HepG2 (cell line): ENCODE results near the gene SOCS1. TPM values are rescaled to one million over a fixed set of nuclear protein-coding genes. Genes with fewer than 3 reads are reported as not detected.

Experiments used
- ARNT2 ChIP-seq: sonication (generic); formaldehyde crosslinking; IDR thresholded peaks from 2 replicates; pipeline ENCODE4 v1.8.0; 2022; ENCODE audit warnings: mild to moderate bottlenecking, low read depth, missing genetic modification reagents, moderate library complexity
- CAMTA2 ChIP-seq: sonication (generic); formaldehyde crosslinking; IDR thresholded peaks from 2 replicates; pipeline ENCODE4 v1.4.0; 2020; ENCODE audit warnings: mild to moderate bottlenecking, missing genetic modification reagents, borderline replicate concordance
- ETV5 ChIP-seq: IDR thresholded peaks from 2 replicates; pipeline ENCODE4 v1.6.1; 2018; ENCODE audit warnings: missing biosample characterization, missing genetic modification reagents, inconsistent platforms, borderline replicate concordance
- FOXA1 ChIP-seq, 2 experiments: fragments of 450-650 bp in 1 of 2; sonication (generic) in 1 of 2; formaldehyde crosslinking in 1 of 2; IDR thresholded peaks; 2 replicates each; pipeline versions ENCODE4 v1.4.0 to v1.6.1; 2016 to 2020; ENCODE audit warnings: missing genetic modification reagents in 1 of 2
- IRF1 ChIP-seq: sonication (generic); formaldehyde crosslinking; IDR thresholded peaks from 2 replicates; pipeline ENCODE4 v1.4.0; 2020; ENCODE audit warnings: low read depth, mild to moderate bottlenecking, missing genetic modification reagents
- JUN ChIP-seq: sonication (generic); formaldehyde crosslinking; IDR thresholded peaks from 2 replicates; pipeline ENCODE4 v1.4.0; 2020; ENCODE audit warnings: mild to moderate bottlenecking, missing genetic modification reagents
- POGZ ChIP-seq: sonication (generic); formaldehyde crosslinking; IDR thresholded peaks from 2 replicates; pipeline ENCODE4 v1.4.0; 2020; ENCODE audit warnings: mild to moderate bottlenecking, missing genetic modification reagents
- POLR2A ChIP-seq, 2 experiments: IDR thresholded peaks; 2 replicates each; pipeline ENCODE4 v1.6.1; 2011; ENCODE audit warnings: low read depth in 2 of 2, low read length in 2 of 2, mild to moderate bottlenecking in 1 of 2, moderate library complexity in 1 of 2; ENCODE audit not compliant: insufficient read depth in 1 of 2
- RORA ChIP-seq: sonication (generic); formaldehyde crosslinking; IDR thresholded peaks from 2 replicates; pipeline ENCODE4 v1.5.0; 2020; ENCODE audit warnings: mild to moderate bottlenecking, missing genetic modification reagents, moderate library complexity
- SMAD1 ChIP-seq: sonication (generic); formaldehyde crosslinking; IDR thresholded peaks from 2 replicates; pipeline ENCODE4 v1.4.0; 2020; ENCODE audit warnings: missing genetic modification reagents, low read depth, mild to moderate bottlenecking, borderline replicate concordance
- SP4 ChIP-seq: sonication (generic); formaldehyde crosslinking; IDR thresholded peaks from 2 replicates; pipeline ENCODE4 v1.8.1; 2023; ENCODE audit warnings: mild to moderate bottlenecking, missing genetic modification reagents
- TBX2 ChIP-seq: sonication (generic); formaldehyde crosslinking; IDR thresholded peaks from 2 replicates; pipeline ENCODE4 v1.5.0; 2020; ENCODE audit warnings: missing genetic modification reagents, mild to moderate bottlenecking, borderline replicate concordance
- THAP7 ChIP-seq: sonication (generic); formaldehyde crosslinking; IDR thresholded peaks from 2 replicates; pipeline ENCODE4 v1.8.1; 2023; ENCODE audit warnings: mild to moderate bottlenecking, missing genetic modification reagents
- TRIM24 ChIP-seq: sonication (generic); formaldehyde crosslinking; IDR thresholded peaks from 2 replicates; pipeline ENCODE4 v1.8.0; 2022; ENCODE audit warnings: mild to moderate bottlenecking, missing genetic modification reagents
- ZBTB38 ChIP-seq: sonication (generic); formaldehyde crosslinking; IDR thresholded peaks from 2 replicates; pipeline ENCODE4 v1.5.1; 2020; ENCODE audit warnings: mild to moderate bottlenecking, missing genetic modification reagents
- ZBTB8A ChIP-seq: sonication (generic); formaldehyde crosslinking; IDR thresholded peaks from 2 replicates; pipeline ENCODE4 v1.4.0; 2020; ENCODE audit warnings: mild to moderate bottlenecking, low read depth, missing genetic modification reagents, borderline replicate concordance
- ZNF407 ChIP-seq: sonication (generic); formaldehyde crosslinking; IDR thresholded peaks from one replicate; pipeline ENCODE4 v1.5.1; 2020; ENCODE audit warnings: mild to moderate bottlenecking, missing genetic modification reagents; ENCODE audit errors: not compliant biosample characterization
- ZNF577 ChIP-seq: sonication (generic); formaldehyde crosslinking; IDR thresholded peaks from 2 replicates; pipeline ENCODE4 v1.4.0; 2020; ENCODE audit warnings: mild to moderate bottlenecking, low read depth, missing genetic modification reagents, borderline replicate concordance
- ZNF709 ChIP-seq: sonication (generic); formaldehyde crosslinking; IDR thresholded peaks from 2 replicates; pipeline ENCODE4 v1.5.0; 2020; ENCODE audit warnings: mild to moderate bottlenecking, missing genetic modification reagents
- ZNF788 ChIP-seq: sonication (generic); formaldehyde crosslinking; IDR thresholded peaks from 2 replicates; pipeline ENCODE4 v1.5.0; 2020; ENCODE audit warnings: mild to moderate bottlenecking, missing genetic modification reagents, borderline replicate concordance
- polyA plus RNA-seq, 8 experiments: library from polyadenylated mRNA; depleted of rRNA in 3 of 8; stranded (reverse) in 7 of 8; unstranded in 1 of 8; fragments of >200 nt; fragmentation: Illumina TruSeq in 4 of 8; extraction: Trizol in 4 of 8; gene quantifications; 2 replicates each; pipeline versions ENCODE4 v1.2.1 to v1.2.3, GENCODE V29; 2011 to 2016; ENCODE audit warnings: low read depth in 4 of 8, missing spikeins in 1 of 8, mixed read lengths in 1 of 8; ENCODE audit not compliant: insufficient read depth in 1 of 8
- total RNA-seq, 5 experiments: library from RNA; depleted of rRNA; stranded (reverse); fragments of >200 nt; fragmentation: Illumina TruSeq; extraction: Trizol; gene quantifications; 2 replicates each; pipeline ENCODE4 v1.2.3, GENCODE V29; 2016; ENCODE audit warnings: low read depth in 1 of 5

Gene SOCS1
- total and polyA plus RNA-seq, 2 of the 13 experiments (the other 11 are each of a cell fraction or from before 2014, with no cell fraction given): 5.3 to 6.3 TPM

- TF ChIP-seq ZNF407 (CRISPR knock-in tag) (no peak), ETV5 (CRISPR knock-in tag) (0 out of 2 replicates have a peak, but pooled peaks have one; percentile 15), SP4 (CRISPR knock-in tag) (peak; percentile 57; the same call in 1 of the 2 replicates), POLR2A (IDR thresholded peaks at IDR 0.05; ENCODE audit: insufficient read depth in 1 of 2, low read depth in 2 of 2, low read length in 2 of 2) (no peak), TBX2 (no peak; the same call in 1 of the 2 replicates), TRIM24 (CRISPR knock-in tag) (no peak), POGZ (CRISPR knock-in tag) (no peak), ZBTB38 (peak; percentile 77), ZNF577 (CRISPR knock-in tag) (no peak), JUN (0 out of 2 replicates have a peak, but pooled peaks have one; percentile 24), ARNT2 (CRISPR knock-in tag) (no peak), SMAD1 (CRISPR knock-in tag) (peak; percentile 78; the same call in 1 of the 2 replicates), THAP7 (CRISPR knock-in tag) (no peak), RORA (CRISPR knock-in tag) (no peak), CAMTA2 (CRISPR knock-in tag) (no peak), ZNF788 (CRISPR knock-in tag) (0 out of 2 replicates have a peak, but pooled peaks have one; percentile 37), IRF1 (CRISPR knock-in tag) (no peak), FOXA1 (IDR thresholded peaks at IDR 0.05) (no peak), FOXA1 (CRISPR knock-in tag; IDR thresholded peaks at IDR 0.05) (0 out of 2 replicates have a peak, but pooled peaks have one; percentile 6), ZNF709 (no peak), ZBTB8A (CRISPR knock-in tag) (no peak)
Measured at GRCh38 chr16:11276143-11276895, 20.3 kb upstream of the SOCS1 start, which contains the start of gene PRM2 (continued).
